GM19324 (cell line): ENCODE results near the gene DPF1.

ENCODE experiments used
- ATAC-seq: cut with Tn5 transposase; IDR thresholded peaks from one replicate; pipeline ENCODE4 v1.9.1; 2021; ENCODE audit warnings: mild to moderate bottlenecking, moderate library complexity; ENCODE audit not compliant: unreplicated experiment, low FRiP score

Gene DPF1

DNA sequence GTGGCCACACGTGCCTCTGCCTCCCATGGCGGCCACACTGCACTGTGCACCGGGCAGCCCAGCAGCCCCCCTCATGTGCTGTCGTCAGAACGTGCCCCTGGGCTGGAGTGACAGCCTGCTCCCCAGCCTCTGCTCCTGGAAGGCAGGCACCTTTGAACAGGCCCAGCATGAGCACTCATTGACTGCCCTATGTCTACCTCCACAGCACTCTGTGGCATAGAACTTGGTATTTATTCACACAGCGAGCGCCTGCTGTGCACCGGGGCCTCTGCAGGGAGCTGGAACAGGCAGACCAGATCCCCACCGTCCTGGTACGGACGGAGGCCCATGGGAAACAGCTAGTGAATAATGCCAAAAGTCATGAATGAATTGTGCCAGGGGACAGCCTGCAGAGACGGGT is 53.7 kb downstream of the DPF1 start:
- ATAC-seq = no peak

DNA sequence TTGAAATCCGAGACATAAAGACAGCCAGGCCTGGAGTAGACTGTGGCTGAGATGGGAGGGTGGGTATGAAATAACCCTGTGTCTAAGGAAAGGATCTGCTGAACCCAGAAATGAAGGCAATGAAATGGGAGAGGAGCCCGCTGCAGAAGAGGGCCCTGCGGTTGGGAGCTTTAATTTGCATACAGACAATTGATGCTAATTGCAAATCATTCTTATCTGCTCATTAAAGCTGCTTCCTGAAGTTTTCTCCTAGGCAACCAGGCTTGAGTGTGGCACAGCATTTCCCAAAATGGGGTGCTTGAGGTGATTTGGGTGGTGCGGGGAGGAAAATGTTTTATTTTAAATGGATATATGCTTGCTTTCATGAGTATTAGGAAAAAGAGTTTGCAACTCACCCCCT is 55.4 kb downstream of the DPF1 start:
- ATAC-seq = no peak

DNA sequence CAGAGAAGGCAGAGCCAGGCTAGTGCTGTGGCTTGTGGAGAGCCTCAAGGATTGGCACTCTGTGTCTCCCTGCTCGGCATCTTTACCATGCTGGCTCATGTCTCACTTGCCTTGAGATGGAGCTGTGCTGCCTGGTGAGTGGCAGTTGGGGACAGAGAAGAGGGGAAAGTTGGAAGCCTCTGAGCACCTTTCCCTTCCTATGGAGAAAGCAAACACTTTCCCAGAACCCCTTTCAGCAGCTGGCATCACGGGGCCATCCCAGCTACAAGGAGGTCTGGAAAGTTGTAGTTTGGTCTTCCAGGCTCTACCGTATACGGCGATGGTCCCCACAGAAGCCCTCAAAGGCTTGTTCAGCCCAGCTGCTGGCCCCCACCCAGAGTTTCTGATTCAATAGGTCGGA is 58.7 kb downstream of the DPF1 start:
- ATAC-seq = no peak

DNA sequence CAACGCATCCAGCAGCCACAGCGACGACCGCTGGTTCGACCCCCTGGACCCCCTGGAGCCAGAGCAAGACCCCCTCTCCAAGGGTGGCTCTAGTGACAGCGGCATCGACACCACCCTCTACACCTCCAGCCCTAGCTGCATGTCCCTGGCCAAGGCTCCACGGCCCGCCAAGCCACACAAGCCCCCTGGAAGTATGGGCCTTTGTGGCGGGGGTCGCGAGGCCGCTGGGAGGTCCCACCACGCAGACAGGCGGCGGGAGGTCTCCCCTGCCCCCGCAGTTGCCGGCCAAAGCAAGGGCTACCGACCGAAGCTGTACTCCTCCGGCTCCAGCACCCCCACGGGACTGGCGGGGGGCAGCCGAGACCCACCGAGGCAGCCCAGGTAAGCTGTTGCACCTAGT is 59.5 kb downstream of the DPF1 start:
- no peak for ATAC-seq

DNA sequence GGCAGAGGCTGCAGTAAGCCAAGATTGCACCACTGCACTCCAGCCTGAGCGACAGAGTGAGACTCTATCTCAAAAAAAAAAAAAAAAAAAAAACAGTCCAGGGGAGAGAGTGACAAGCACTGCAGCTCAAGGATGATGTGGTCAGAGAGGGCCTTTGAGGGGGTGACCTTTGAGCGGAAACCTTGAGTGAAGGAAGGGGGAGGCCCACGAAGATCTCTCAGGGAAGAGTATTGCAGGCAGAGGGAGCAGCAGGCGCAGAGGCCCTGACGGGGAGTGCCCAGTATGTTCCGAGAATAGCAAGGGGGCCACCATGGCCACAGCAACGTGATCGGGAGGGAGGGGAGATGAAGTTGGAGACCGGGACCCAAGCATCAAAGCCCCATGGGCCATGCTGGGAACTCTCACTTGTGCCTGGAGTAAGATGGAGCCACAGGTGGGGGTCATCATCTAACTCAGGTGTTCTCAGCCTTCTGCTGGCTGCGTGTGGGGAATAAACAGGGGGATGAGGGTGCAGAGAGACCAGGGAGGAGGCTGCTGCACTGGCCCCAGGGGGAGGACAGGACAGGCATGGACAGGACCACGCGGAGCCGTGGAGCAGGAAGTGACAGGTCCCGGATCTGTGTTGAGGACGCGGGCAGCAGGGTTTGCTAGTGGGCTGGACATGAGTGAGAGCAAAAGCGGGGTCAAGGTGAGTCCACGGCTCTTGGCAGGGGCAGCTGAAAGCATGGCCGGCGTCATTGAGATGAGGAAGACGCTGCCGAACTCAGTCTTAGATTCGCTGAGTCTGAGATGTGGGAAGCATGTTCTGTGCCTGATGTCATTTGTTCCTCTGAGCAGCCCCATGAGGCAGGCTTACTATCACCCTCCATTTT is 60.4 kb downstream of the DPF1 start:
- ATAC-seq = no peak

DNA sequence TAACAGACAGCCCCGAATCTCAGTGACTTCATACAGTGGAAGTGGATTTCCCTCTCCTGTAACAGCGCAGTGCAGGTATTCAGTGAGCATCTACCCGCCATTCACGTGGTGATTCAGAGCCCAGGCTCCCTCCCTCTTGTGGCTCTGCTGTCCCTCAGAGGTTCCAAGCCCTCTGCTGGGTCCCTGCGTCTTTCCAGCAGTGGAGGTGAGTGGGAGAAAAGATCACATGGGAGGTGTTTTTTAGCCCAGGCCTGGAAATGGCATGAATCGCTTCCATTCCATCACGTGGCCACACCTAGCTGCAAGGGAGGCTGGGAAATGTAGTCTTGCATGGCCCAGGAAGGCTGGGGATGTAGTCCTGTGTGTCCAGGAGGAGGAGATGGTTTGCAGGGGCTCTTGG is 61.4 kb downstream of the DPF1 start:
- ATAC-seq = no peak

DNA sequence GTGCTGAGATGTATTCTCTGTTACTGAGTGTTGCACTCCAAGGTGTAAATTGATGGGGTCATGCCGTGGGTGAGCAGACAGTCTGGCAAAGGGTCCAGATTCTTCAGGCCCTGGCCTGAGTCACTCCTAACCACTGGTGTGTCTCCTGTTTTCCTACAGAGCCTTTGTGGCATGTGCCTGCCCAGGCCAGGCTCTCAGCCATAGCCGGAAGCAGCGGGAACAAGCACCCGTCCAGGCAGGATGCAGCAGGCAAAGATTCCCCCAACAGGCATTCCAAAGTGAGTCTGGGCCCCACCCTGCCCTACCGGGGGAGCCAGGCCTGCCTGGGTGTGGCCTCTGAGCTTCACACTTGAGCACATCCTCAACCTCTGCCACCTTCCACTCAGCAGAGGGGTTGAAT is 61.9 kb downstream of the DPF1 start:
- no peak for ATAC-seq
